HG03196 (cell line): ENCODE measurements around the gene RAB3GAP2.
"Not testable (repeated sequence)": the region's sequence is repeated elsewhere in the genome, so short reads cannot be mapped to it uniquely, and the experiment has no call there.

ENCODE experiments used
- ATAC-seq: cut with Tn5 transposase; IDR thresholded peaks from one replicate; pipeline ENCODE4 v1.9.1; 2021; ENCODE audit not compliant: unreplicated experiment

RAB3GAP2 gene

GRCh38 chr1:220291580-220291979 lies 19.3 kb upstream of the RAB3GAP2 start:
- no peak for ATAC-seq

GRCh38 chr1:220290140-220290761 lies 18.0 kb upstream of the RAB3GAP2 start:
- no peak for ATAC-seq

GRCh38 chr1:220287129-220287528 lies 14.9 kb upstream of the RAB3GAP2 start:
- no peak for ATAC-seq

- no peak for ATAC-seq
Observed at GRCh38 chr1:220283625-220284024, 11.4 kb upstream of the RAB3GAP2 start.

- ATAC-seq, result no peak
Observed at GRCh38 chr1:220281159-220281574, 8.9 kb upstream of the RAB3GAP2 start.

- ATAC-seq, result no peak
Observed at GRCh38 chr1:220280249-220280648, 8.0 kb upstream of the RAB3GAP2 start.

- ATAC-seq, result no peak
Observed at GRCh38 chr1:220278991-220279390, 6.7 kb upstream of the RAB3GAP2 start.

- ATAC-seq, result no peak
Observed at GRCh38 chr1:220275430-220275829, 3.2 kb upstream of the RAB3GAP2 start.

- ATAC-seq, result no peak
Observed at GRCh38 chr1:220274251-220274855, 2.1 kb upstream of the RAB3GAP2 start.

GRCh38 chr1:220272841-220273090 lies 513 bp upstream of the RAB3GAP2 start:
- no peak for ATAC-seq

GRCh38 chr1:220271706-220272046 lies 577 bp downstream of the RAB3GAP2 start:
- peak; percentile 0 for ATAC-seq

- no peak for ATAC-seq
Observed at GRCh38 chr1:220269036-220269435, 3.2 kb downstream of the RAB3GAP2 start.

- ATAC-seq, result no peak
Observed at GRCh38 chr1:220267630-220268029, 4.6 kb downstream of the RAB3GAP2 start.

- not testable (repeated sequence) for ATAC-seq
Observed at GRCh38 chr1:220260228-220260627, 12.0 kb downstream of the RAB3GAP2 start.

GRCh38 chr1:220259756-220260155 lies 12.5 kb downstream of the RAB3GAP2 start:
- not testable (repeated sequence) for ATAC-seq

GRCh38 chr1:220256194-220256593 lies 16.1 kb downstream of the RAB3GAP2 start:
- not testable (repeated sequence) for ATAC-seq

- no peak for ATAC-seq
Observed at GRCh38 chr1:220255204-220255603, 17.0 kb downstream of the RAB3GAP2 start.

GRCh38 chr1:220253290-220253689 lies 19.0 kb downstream of the RAB3GAP2 start:
- ATAC-seq, result not testable (repeated sequence)

- ATAC-seq, result no peak
Observed at GRCh38 chr1:220251272-220251671, 21.0 kb downstream of the RAB3GAP2 start.

GRCh38 chr1:220250681-220251080 lies 21.6 kb downstream of the RAB3GAP2 start:
- no peak for ATAC-seq

GRCh38 chr1:220249522-220249921 lies 22.7 kb downstream of the RAB3GAP2 start:
- no peak for ATAC-seq

GRCh38 chr1:220248715-220249265 lies 23.5 kb downstream of the RAB3GAP2 start:
- ATAC-seq, result not testable (repeated sequence)

- not testable (repeated sequence) for ATAC-seq
Observed at GRCh38 chr1:220245900-220246299, 26.4 kb downstream of the RAB3GAP2 start.
